Thoracic aorta (tissue), 2 donors: ENCODE data around the gene TPRG1. TPM values are rescaled to one million over a fixed set of nuclear protein-coding genes. Genes with fewer than 3 reads are reported as not detected.
A peak's percentile ranks its signal among the peaks of the same experiment; 100 is the strongest.

Experiments used
- ATAC-seq: fragments of 150-250 bp; one replicate; pipeline ENCODE4 v1.8.0; 2017; ENCODE audit warnings: low read depth; ENCODE audit not compliant: insufficient number of reproducible peaks, low FRiP score
- DNase-seq: peaks from one replicate; pipeline ENCODE4 v3.0.0-alpha.2; 2020; ENCODE audit warnings: low spot score
- H3K27ac ChIP-seq, 2 donors: fragments of 200-600 bp; sonication (generic); 1 replicate in 1 of 2; 2 replicates in 1 of 2; pipeline ENCODE4 v1.5.1; 2016; ENCODE audit warnings: mild to moderate bottlenecking in 2 of 2, moderate library complexity in 2 of 2
- H3K27me3 ChIP-seq: fragments of 200-600 bp; sonication (generic); replicated peaks from 2 replicates; pipeline ENCODE4 v1.6.0; 2016; ENCODE audit warnings: mild to moderate bottlenecking; ENCODE audit not compliant: insufficient read depth
- H3K36me3 ChIP-seq: fragments of 200-600 bp; sonication (generic); one replicate; pipeline ENCODE4 v1.5.1; 2016
- H3K4me1 ChIP-seq, 2 donors: fragments of 200-600 bp; sonication (generic); 1 replicate in 1 of 2; 2 replicates in 1 of 2; pipeline versions ENCODE4 v1.5.1 to v1.6.0; 2016; ENCODE audit warnings: low read depth in 2 of 2, mild to moderate bottlenecking in 1 of 2; ENCODE audit not compliant: control insufficient read depth in 1 of 2
- H3K4me3 ChIP-seq: fragments of 200-600 bp; sonication (generic); 2 replicates; pipeline ENCODE4 v1.5.1; 2016; ENCODE audit warnings: mild to moderate bottlenecking
- H3K9me3 ChIP-seq: fragments of 200-600 bp; sonication (generic); 2 replicates; pipeline ENCODE4 v1.5.1; 2016
- total RNA-seq, 2 donors: library from RNA; depleted of rRNA; stranded (reverse); fragments of >200 nt; gene quantifications; one replicate each; pipeline versions ENCODE4 v1.1.0 to v1.2.3, GENCODE V29; 2016
- TF ChIP-seq, protein P1 (sequence below): fragments of 200-600 bp; sonication (generic); IDR thresholded peaks from one replicate; pipeline ENCODE4 v1.5.1; 2019; ENCODE audit warnings: antibody characterized with exemption

TPRG1 gene, protein sequence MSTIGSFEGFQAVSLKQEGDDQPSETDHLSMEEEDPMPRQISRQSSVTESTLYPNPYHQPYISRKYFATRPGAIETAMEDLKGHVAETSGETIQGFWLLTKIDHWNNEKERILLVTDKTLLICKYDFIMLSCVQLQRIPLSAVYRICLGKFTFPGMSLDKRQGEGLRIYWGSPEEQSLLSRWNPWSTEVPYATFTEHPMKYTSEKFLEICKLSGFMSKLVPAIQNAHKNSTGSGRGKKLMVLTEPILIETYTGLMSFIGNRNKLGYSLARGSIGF
- 10 to 100 TPM in 1 of 2 donors, 1 to 10 TPM in 1; 7.4 to 14.5 TPM for total RNA-seq

DNA sequence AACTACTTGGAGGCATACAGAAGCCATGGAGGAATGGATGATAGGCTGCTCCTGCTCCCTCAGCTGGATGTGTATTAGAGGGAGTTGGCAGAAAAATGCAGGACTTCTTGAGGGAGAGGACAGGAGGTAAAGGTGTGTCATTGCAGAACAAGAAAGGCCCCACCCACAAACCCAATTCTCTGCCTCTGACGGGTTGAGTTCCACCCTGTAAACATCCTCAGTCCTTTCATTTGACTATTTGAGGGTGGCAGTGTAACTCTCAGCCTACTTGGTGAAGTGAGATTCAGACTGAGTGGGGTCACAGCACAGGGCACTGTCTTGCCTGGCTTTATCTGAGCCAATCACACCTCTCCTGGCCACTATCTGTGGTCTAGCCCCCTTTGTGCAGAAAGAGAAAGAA is at the start of gene TPRG1:
Gene TPRG1, plus strand, starts transcription at position 265 of the 400 bp plus-strand sequence. CDS start 35,414 bp downstream, outside the sequence.
- H3K4me3 ChIP-seq: no peak within 1 kb of the TSS
- no peak within 1 kb of the TSS for H3K27ac ChIP-seq
- no peaks in the 10 kb centered on the region for H3K36me3 ChIP-seq
- H3K27me3 ChIP-seq: no peaks in the 10 kb centered on the region
- TF ChIP-seq, protein P1, sequence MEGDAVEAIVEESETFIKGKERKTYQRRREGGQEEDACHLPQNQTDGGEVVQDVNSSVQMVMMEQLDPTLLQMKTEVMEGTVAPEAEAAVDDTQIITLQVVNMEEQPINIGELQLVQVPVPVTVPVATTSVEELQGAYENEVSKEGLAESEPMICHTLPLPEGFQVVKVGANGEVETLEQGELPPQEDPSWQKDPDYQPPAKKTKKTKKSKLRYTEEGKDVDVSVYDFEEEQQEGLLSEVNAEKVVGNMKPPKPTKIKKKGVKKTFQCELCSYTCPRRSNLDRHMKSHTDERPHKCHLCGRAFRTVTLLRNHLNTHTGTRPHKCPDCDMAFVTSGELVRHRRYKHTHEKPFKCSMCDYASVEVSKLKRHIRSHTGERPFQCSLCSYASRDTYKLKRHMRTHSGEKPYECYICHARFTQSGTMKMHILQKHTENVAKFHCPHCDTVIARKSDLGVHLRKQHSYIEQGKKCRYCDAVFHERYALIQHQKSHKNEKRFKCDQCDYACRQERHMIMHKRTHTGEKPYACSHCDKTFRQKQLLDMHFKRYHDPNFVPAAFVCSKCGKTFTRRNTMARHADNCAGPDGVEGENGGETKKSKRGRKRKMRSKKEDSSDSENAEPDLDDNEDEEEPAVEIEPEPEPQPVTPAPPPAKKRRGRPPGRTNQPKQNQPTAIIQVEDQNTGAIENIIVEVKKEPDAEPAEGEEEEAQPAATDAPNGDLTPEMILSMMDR: no peak
- ATAC-seq: no peak
- no peak for DNase-seq
- H3K9me3 ChIP-seq: no peaks in the 10 kb centered on the region
- no peaks in the 10 kb centered on the region for H3K4me1 ChIP-seq

GRCh38 chr3:189122110-189122509 is 49.7 kb upstream of the TPRG1 start:
- ATAC-seq (no peak), DNase-seq (no peak)
- Histone ChIP-seq H3K27me3 (no peaks in the 10 kb centered on the region), H3K9me3 (no peaks in the 10 kb centered on the region), H3K36me3 (no peaks in the 10 kb centered on the region), H3K27ac (peak overlapping the region; percentile 32 to 34), H3K4me3 (peak overlapping the region; percentile 53), H3K4me1 (peaks cover 10 to 38% of the 10 kb centered on the region in 2 donors)
- TF ChIP-seq, protein P1: no peak

DNA sequence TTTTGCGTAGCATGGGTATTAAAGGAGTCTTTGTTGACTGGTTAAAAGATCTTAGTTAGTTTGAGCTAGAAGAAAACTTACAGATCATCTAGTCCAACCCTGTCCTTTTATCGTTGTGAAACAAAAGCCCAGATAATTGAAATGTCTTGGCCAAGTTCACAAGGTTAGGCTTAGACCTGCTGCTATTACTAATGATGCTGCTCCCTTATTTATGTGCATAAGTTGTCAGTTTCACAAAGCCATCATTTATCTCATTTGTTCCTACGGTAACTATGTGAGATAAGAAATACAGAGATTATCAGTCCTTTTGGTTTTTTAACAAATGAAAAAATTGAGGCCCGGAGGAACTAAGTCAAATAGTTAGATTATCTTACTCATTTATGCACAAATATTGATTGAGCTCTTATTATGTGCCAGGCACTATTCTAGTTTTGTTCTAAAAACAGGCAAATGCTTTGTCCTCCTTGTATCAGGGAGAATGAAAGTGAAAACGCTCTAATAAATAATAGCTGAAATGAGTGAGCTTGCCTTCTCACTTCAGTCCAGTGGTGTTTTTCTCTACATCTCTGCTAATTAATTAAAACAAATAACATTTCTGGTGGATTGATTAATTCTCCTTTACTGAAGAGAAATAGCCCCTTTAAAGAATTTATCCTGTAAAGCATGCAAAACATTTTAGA is 49.1 kb upstream of the TPRG1 start:
- Histone ChIP-seq H3K27ac (peak overlapping the region; percentile 32 to 34), H3K9me3 (no peaks in the 10 kb centered on the region), H3K4me1 (peaks cover 10 to 38% of the 10 kb centered on the region in 2 donors), H3K4me3 (peak overlapping the region; percentile 53), H3K36me3 (no peaks in the 10 kb centered on the region), H3K27me3 (no peaks in the 10 kb centered on the region)
- ATAC-seq (no peak), DNase-seq (no peak)
- TF ChIP-seq, protein P1: no peak

DNA sequence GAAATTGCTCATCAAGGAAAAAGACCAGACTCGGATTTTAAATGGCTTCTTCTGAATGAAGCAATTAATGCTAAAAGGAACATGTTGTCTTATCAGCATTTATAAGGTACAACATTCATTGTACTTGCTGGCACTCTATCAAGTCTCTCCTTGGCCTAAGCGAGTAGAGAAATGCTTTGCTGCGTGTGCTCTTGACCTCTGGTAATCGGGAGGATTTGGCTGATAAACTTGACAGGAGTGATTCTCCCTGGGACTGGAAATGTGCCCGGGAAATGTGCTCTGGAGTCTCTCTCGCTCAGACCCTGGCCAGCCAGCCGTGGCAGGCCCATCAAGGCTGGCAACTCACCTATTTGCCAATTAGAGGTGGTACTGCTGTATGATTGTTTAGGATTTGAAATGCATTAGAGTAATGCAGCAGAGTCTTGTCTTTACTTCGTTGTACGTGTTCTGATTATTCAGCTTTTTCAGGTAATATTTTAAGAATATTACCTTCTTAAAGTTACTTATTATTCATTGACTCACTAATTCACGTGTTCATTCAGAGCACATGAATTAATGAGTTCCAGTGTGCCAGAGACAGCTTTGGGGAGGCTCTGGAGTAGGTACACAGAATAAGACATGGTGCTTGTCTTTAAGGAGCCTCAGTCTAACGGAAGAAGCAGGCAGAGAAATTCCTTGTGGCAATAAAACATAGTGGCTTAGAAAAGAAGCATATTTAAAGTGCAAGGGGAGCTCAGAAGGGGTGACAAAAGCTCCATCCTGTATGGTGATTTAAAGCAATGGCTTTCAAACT is 48.0 kb upstream of the TPRG1 start:
- H3K27me3 ChIP-seq: no peaks in the 10 kb centered on the region
- no peak for DNase-seq
- no peaks in the 10 kb centered on the region for H3K9me3 ChIP-seq
- peak overlapping the region; percentile 53 for H3K4me3 ChIP-seq
- peaks cover 10 to 38% of the 10 kb centered on the region in 2 donors for H3K4me1 ChIP-seq
- ATAC-seq: no peak
- peak overlapping the region; percentile 32 to 45 for H3K27ac ChIP-seq
- TF ChIP-seq, protein P1: no peak
- no peaks in the 10 kb centered on the region for H3K36me3 ChIP-seq

- Histone ChIP-seq H3K27ac (peak overlapping the region in 1 of 2 donors; percentile 4), H3K4me1 (no peaks in the 10 kb centered on the region), H3K36me3 (no peaks in the 10 kb centered on the region), H3K4me3 (no peak overlapping the region), H3K9me3 (no peaks in the 10 kb centered on the region), H3K27me3 (no peaks in the 10 kb centered on the region)
- ATAC-seq: no peak
- TF ChIP-seq, protein P1: no peak
- DNase-seq: peak; percentile 6
Observed at GRCh38 chr3:189132231-189132671, 39.5 kb upstream of the TPRG1 start.
